Peyer's patch (tissue), 4 donors: ENCODE data around the gene MMP24.

Experiments
- POLR2A ChIP-seq, 2 donors: fragments of 450-650 bp; IDR thresholded peaks; one replicate each; pipeline ENCODE4 v1.5.1; 2017; ENCODE audit warnings: antibody characterized with exemption in 2 of 2, mild to moderate bottlenecking in 2 of 2, moderate library complexity in 2 of 2
- TF ChIP-seq, protein P1 (sequence below), 6 experiments: fragments of 450-650 bp in 4 of 6; fragments of 200-600 bp in 2 of 6; sonication (generic) in 1 of 6; IDR thresholded peaks; one replicate each; pipeline ENCODE4 v1.5.1; 2017 to 2019; ENCODE audit warnings: antibody characterized with exemption in 6 of 6, mild to moderate bottlenecking in 3 of 6, moderate library complexity in 1 of 6

- TF ChIP-seq, protein P1, sequence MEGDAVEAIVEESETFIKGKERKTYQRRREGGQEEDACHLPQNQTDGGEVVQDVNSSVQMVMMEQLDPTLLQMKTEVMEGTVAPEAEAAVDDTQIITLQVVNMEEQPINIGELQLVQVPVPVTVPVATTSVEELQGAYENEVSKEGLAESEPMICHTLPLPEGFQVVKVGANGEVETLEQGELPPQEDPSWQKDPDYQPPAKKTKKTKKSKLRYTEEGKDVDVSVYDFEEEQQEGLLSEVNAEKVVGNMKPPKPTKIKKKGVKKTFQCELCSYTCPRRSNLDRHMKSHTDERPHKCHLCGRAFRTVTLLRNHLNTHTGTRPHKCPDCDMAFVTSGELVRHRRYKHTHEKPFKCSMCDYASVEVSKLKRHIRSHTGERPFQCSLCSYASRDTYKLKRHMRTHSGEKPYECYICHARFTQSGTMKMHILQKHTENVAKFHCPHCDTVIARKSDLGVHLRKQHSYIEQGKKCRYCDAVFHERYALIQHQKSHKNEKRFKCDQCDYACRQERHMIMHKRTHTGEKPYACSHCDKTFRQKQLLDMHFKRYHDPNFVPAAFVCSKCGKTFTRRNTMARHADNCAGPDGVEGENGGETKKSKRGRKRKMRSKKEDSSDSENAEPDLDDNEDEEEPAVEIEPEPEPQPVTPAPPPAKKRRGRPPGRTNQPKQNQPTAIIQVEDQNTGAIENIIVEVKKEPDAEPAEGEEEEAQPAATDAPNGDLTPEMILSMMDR (IDR thresholded peaks at IDR 0.05): no peak
- no peak for TF ChIP-seq POLR2A (IDR thresholded peaks at IDR 0.05)
Observed at GRCh38 chr20:35243317-35243716, 16.8 kb downstream of the MMP24 start.
